Nucleus accumbens (tissue), 56 donors: ENCODE measurements around the gene SMPD4.
A peak's percentile ranks its signal among the peaks of the same experiment; 100 is the strongest.
"Not testable (repeated sequence)": the region's sequence is repeated elsewhere in the genome, so short reads cannot be mapped to it uniquely, and the experiment has no call there.

Source experiments
- DNase-seq, 56 donors: peaks; one replicate each; lab custom pipeline; 2025; lab: John Stamatoyannopoulos, UW

SMPD4 gene

DNA sequence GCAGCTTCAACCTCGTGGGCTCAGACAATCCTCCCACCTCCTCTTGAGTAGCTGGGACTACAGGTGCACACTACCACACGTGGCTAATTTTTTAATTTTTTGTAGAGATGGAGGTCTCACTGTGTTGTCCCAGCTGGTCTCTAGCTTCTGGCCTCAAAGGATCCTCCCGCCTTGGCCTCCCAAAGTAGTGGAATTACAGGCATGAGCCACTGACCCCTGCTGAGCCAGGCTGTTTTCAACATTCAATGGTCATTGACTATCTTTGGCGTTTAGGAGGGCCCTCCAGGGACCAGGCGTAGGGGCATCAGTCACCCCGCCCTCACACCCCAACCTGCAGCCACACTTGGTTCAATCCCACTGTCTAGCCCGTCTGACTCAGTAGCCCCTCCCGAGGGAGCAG, 5.9 kb upstream of the SMPD4 start:
- no peak for DNase-seq

- DNase-seq, result no peak
Measured at GRCh38 chr2:130186391-130186790, 5.0 kb upstream of the SMPD4 start.

GRCh38 chr2:130185896-130186295, 4.5 kb upstream of the SMPD4 start:
- DNase-seq, result no peak

DNA sequence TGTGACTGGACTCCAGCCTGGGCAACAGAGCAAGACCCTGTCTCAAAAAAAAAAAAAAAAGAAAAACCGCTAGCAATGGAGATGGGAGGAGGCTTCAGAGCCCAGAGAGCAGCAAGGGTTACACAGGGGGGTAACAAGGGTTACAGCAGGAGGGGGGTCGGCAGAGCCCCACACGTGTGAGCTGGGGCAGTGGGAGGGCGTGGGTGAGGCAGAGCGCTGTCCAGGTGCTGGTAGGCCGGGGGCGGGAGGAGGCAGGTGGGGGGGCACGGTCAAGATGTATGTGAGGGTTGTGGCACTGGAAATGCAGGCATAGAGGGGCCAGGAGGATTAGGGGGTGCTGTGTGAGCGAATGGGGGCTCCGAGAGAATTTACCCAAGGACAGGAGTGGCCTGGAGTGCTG, 4.0 kb upstream of the SMPD4 start:
- DNase-seq, result no peak

GRCh38 chr2:130183512-130184373, 2.3 kb upstream of the SMPD4 start:
- peak in 34 of 56 donors; percentile 7 to 64 (median 26) for DNase-seq

- DNase-seq, result peak in 3 of 56 donors; percentile 14 to 20 (median 16)
Measured at GRCh38 chr2:130182826-130183511, 1.6 kb upstream of the SMPD4 start.

- DNase-seq, result peak in 54 of 56 donors; percentile 45 to 92 (median 82)
Measured at GRCh38 chr2:130181880-130182682, 679 bp upstream of the SMPD4 start, which contains the start of gene MZT2B. Gene MZT2B, plus strand, starts transcription at chr2:130182262. Its CDS starts 21 bp downstream, at chr2:130182283.

DNA sequence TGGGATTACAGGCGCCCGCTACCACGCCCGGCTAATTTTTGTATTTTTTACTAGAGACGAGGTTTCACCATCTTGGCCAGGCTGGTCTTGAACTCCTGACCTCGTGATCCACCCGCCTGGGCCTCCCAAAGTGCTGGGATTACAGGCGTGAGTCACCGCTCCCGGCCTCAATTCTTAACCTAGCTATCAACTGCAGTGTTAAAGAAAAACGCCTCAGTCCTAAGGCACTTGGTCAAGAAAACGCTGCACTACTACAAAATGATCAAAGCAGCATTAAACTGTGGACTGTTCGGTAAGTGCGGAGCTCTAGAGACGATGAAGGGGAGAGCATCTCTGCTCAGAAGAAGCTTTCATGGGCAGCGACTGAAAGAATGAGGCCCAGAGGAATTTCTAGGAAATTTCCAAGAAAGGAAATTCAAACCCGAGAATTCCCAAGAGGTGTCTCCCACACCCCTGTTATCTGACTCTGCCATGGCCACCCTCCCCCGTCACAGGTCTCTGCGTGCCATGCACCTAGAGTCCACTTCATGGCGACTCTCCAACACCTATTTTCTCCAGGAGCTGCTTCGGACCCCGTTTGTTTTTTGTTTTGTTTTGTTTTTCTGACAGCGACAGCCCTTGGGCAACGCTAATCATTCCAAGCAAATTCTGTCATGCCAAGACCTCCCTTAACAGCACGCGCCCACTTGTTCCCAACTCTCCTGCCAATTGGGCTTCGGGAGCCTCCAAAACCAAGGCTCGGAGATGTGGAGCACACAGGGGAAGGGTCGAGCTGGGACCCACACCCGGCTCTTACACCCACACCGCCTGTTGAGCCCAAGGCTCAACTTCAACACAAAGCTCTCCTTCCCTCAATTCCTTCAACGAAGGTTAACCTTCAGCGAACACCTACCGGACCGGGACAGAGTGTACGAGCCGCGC, 738 bp downstream of the SMPD4 start:
- DNase-seq, result not testable (repeated sequence)

DNA sequence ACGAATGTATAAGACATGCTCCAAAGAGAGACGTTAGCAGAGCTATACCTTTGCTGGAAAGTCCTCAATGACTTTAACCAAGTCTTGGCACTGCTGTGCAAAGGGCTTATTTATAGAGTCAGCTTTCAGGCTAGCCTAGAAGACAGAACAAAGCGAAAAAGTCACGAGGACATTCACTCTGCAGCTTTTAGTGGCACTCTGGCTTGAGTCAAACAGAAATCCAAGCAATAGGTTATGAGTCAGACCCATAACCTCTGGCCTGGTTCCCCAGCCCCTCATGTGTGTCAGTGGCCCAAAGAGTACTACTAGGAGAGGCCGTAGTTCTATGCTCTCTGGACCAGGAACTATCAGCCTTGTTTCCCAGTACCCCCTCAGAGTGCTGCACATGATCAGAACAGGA, 6.5 kb downstream of the SMPD4 start:
- not testable (repeated sequence) for DNase-seq

DNA sequence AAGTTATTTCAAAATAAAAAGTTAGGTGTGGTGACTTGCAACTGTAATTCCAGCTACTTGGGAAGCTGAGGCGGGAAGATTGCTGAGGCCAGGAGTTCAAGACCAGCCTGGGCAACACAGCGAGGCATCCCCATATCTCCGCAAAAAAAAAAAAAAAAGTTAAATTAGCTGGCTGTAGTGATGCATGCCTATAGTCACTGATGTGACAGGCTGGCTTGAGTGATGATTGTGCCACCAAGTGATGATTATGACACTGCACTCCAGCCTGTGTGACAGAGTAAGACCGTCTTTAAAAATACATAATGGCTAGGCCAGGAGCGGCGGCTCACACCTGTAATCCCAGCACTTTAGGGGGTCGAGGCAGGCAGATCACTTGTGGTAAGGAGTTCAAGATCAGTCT, 11.5 kb downstream of the SMPD4 start:
- no peak for DNase-seq

GRCh38 chr2:130169163-130169562, 12.2 kb downstream of the SMPD4 start:
- not testable (repeated sequence) for DNase-seq

- not testable (repeated sequence) for DNase-seq
Measured at GRCh38 chr2:130166611-130167010, 14.8 kb downstream of the SMPD4 start.

- no peak for DNase-seq
Measured at GRCh38 chr2:130165293-130166016, 15.9 kb downstream of the SMPD4 start.

DNA sequence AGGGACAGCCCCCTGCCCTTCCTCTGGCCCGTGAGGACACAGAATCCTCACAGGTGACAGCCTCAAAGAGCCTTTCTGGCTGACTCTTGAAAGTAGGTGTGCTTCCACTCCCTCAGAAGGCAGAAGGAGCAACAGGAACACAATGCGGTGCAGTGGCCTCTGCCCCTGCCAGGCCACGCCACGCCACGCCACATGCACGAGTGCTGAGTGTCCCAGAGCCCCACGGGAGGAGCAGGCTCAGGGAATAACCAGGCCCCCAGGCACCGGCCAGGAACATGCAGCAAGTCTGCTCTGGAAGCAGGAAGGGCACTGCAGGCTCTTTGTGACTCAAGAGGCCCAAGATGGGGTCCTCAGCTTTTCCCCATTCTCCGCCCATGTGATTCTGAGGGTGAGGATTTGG, 18.4 kb downstream of the SMPD4 start:
- DNase-seq, result no peak

DNA sequence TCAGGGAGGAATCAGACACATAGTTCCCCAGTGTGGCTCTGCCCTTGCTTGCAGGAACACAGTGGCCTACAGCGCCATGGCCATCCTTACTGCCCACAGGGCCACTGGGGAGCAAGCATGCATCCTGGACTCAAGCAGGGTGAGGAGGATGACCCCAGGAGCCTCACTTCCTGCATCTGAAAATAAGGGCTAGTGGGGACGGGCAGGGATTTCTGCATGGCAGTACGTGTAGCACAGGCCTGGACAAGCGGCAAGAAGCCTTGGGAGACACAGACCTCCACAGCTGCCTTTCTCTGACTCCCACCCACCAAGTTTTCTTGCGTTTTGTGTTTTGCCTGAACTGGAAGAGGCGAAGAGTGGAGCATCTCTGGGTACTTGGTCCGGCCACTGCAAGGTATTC, 18.9 kb downstream of the SMPD4 start:
- not testable (repeated sequence) for DNase-seq

DNA sequence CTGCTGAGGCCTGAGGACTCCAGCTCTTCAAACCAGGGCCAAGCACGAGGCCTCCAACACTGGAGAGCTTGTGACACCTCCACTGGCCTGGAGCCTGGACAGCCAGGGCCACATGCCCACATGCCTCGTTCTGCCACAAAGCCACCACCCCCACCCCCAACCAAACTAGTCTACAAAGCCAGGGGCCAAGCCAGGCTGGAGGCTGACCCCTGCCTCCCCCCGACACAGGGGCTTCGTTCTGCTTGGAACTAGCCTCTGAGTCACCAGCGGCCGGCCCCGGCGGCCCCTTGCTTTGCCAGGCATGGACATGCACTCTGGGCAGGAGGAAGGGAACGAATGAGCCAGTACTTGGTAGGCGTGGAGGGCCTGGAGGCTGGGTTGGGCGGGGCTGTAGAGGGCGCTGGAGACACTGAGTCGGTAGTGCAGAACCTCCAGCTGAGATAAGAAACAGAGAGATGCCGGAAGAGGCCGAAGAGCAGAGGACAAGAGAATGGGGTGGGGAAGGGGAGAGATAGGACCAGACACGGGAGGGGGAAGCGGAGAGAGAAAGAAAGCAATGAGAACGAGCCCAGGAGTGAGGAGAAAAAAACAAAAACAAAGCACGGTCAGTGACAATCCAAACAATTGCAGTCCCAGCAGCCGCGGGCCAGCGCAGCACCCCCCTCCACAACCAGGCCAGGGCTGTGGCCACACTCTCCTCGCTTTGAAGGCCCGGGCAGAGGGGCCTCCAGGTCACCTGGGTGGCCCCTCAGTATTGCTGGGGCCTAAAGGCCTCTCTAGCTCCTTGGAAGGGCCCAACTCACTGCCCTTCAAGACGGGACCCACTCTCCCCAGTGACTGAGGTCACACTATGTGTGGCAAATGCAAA, 20.3 kb downstream of the SMPD4 start:
- DNase-seq, result peak in 12 of 56 donors; percentile 6 to 52 (median 28)

DNA sequence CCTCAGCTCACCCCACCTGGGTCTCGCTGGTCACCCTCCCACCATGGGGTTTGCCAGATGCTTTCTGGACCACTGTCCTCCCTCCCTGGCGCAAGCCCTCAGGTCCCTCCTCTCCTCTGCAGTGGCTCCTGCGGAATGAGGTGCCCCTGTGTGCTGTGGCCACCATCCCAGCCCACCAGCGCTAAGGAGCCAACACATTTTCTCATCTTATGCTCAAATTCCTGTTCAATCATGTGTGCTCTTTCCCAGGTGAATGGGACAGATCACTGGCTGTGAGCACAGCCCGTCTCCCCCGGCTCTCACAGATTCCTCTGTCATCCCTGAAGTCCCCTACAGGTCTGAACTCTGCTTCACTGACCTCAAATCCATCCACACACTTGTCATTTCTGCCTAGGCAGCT, 21.3 kb downstream of the SMPD4 start:
- DNase-seq, result no peak

DNA sequence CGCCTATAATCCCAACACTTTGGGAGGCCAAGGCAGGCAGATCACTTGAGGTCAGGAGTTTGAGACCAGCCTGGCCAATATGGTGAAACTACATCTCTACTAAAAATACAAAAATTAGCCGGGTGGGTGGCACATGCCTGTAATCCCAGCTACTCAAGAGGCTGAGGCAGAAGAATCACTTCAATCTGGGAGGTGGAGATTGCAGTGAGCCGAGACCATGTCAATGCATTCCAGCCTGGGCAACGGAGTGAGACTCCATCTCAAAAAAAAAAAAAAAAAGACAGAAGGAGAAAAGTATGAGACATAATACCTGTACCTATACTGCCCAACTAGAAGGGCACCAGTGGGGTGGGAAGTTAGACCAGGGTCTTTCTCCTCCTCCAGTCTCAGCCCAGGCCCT, 22.0 kb downstream of the SMPD4 start:
- DNase-seq, result not testable (repeated sequence)
